HG02588 (cell line): ENCODE measurements around the gene HHIPL1.

Experiments used
- ATAC-seq: cut with Tn5 transposase; IDR thresholded peaks from one replicate; pipeline ENCODE4 v1.9.1; 2021; ENCODE audit warnings: mild to moderate bottlenecking, moderate library complexity; ENCODE audit not compliant: unreplicated experiment

Gene HHIPL1

DNA sequence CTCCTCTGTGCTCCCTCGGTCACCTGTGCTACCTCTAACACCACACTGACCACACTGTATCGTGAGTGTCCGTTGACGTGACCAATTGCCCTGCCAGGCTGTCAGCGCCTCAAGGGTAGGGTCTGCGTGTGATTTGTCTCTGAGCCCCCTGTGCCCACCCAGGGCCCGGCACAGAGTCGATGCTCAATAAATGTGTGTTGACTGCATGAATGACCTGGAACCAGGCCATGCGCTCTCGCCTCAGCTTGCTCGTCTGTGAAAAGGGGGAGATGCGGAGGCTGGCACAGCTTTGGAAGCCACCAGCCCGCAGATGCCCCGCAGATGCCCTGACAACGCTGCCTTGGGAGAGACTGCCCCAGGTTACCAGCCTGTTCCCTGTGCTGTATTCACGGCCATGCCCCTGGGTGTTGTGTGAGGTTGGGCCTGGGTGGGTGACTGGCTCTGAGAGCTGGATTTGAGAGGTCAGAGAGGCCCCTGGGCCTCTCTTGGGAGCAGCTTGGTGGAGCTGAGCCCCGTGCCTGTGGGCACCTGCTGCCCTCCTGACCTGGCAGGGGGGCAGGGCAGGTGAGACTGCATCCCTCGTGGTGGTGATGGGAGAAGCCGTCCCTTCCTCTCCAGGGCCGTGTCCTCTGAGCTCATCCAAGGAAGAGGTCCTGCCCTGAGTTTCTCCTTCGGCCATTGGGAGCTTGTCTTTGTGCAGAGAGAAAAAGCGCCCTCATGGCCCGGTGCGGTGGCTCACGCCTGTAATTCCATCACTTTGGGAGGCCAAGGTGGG, 82.4 kb downstream of the HHIPL1 start:
- ATAC-seq = no peak

DNA sequence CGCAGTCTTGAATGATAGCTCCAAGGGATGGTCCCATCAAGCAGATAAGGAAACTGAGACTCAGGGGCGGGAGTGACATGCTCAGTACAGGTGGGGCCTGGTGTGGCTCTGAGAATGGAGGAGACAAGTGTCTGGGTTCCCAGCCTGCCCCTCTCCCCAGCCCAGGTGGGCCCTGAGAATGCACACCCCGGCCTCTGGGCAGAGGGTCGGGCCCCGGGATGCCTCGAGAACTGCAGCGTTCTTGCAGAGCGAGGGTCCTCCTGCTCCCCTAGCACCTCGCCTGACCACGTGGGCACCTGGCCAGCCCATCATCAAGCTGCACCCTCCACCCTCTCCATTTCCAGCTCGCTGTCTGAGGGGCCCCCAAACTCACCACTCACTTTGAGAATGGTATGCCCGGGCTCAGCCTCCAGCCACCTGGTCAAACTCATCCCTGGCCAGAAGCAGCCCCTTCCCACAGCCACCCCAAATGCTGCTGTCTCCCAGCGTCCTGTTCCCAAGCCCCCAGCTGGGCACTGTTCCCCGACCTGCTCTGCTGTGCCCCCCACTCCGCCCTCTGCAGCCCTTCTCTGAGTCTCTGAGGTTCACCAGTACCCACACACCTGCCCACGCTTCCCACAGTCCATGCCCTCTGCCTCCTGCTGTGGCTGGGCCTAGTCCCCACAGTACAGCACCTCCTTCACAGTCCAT, 83.4 kb downstream of the HHIPL1 start:
- no peak for ATAC-seq

DNA sequence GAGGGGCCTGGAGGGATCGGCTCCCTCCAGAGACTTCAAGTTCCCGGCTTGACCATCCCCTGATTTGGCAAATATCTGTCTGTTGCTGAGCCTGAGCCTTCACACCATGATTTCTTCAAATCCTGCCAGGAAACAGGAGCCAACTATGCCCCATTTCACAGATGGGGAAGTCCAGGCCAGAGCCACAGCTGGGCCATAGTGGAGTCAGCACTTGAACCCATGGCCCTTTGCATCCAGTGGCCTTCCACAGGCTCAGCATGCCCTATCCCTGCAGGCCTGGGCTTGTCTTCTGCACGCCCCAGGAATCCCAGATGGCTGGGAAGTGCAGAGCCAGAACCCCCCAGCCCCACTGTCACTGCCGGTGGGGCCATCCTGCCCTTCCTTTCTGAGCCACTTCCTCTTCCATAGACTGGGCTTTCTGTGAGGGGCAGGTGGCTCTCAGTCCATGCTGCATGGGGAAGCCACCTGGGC, 84.1 kb downstream of the HHIPL1 start:
- no peak for ATAC-seq
